22Rv1 (cell line): ENCODE data around the gene AFF2.

ENCODE experiments used
- ZFX ChIP-seq: fragments of 450-650 bp; IDR thresholded peaks from 2 replicates; pipeline ENCODE4 v1.6.1; 2017; ENCODE audit warnings: antibody characterized with exemption, borderline replicate concordance
- TF ChIP-seq, protein P1 (sequence below): fragments of 450-650 bp; IDR thresholded peaks from 2 replicates; pipeline ENCODE4 v1.5.1; 2017; ENCODE audit warnings: mild to moderate bottlenecking

DNA sequence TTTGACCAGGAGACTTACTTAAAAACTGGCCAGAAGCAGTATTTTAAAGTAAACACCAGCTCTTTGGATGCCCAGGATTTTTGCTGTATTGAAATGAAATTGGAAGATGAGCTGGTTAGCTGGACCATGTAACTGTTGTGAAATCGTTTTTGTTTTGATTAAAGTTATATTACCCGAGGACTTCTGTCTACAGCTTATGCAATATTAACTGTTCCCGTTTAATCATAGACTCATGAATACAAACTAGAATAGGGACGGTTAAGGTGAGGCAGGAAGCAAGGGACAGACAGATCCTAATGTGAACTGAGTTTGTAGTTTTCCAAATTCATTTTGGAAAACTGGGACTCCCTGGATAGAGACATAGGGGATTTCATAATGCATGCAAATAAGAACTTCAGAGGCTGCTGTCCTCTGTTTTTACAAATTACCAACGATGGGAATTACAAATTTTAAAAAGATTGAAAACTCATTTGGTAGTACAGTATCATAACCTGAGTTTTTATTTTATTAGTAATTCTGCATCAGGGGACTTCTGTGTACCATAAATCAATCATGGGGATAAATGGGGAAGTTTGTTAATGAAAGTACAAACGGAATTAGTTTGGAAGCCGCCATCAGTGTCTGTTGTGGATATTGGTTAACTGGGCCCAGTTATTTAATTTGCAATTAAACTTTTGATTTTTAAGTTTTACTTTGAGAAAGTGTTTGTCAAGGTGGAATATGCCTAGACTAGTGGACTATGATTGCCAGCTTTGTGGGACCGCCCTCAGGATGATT, 304.4 kb downstream of the AFF2 start:
- TF ChIP-seq, protein P1, sequence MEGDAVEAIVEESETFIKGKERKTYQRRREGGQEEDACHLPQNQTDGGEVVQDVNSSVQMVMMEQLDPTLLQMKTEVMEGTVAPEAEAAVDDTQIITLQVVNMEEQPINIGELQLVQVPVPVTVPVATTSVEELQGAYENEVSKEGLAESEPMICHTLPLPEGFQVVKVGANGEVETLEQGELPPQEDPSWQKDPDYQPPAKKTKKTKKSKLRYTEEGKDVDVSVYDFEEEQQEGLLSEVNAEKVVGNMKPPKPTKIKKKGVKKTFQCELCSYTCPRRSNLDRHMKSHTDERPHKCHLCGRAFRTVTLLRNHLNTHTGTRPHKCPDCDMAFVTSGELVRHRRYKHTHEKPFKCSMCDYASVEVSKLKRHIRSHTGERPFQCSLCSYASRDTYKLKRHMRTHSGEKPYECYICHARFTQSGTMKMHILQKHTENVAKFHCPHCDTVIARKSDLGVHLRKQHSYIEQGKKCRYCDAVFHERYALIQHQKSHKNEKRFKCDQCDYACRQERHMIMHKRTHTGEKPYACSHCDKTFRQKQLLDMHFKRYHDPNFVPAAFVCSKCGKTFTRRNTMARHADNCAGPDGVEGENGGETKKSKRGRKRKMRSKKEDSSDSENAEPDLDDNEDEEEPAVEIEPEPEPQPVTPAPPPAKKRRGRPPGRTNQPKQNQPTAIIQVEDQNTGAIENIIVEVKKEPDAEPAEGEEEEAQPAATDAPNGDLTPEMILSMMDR, result no peak
- TF ChIP-seq ZFX, result no peak
